Transverse colon (tissue), 4 donors: ENCODE data around the gene GABRR2.

Source experiments
- POLR2A ChIP-seq: fragments of 450-650 bp; IDR thresholded peaks from one replicate; pipeline ENCODE4 v1.6.1; 2016; ENCODE audit warnings: antibody characterized with exemption, mild to moderate bottlenecking, moderate library complexity
- POLR2AphosphoS5 ChIP-seq, 3 donors: sonication (generic); formaldehyde crosslinking; IDR thresholded peaks; one replicate each; pipeline ENCODE4 v1.6.1; 2016; ENCODE audit warnings: antibody characterized with exemption in 3 of 3
- TF ChIP-seq, protein P1 (sequence below), 5 experiments: fragments of 200-600 bp in 3 of 5; fragments of 450-650 bp in 2 of 5; sonication (generic) in 3 of 5; IDR thresholded peaks; 1 replicate in 2 of 5; 2 replicates in 3 of 5; pipeline ENCODE4 v1.5.1; 2016 to 2017; ENCODE audit warnings: antibody characterized with exemption in 5 of 5, inconsistent platforms in 3 of 5, mild to moderate bottlenecking in 2 of 5, moderate library complexity in 1 of 5

DNA sequence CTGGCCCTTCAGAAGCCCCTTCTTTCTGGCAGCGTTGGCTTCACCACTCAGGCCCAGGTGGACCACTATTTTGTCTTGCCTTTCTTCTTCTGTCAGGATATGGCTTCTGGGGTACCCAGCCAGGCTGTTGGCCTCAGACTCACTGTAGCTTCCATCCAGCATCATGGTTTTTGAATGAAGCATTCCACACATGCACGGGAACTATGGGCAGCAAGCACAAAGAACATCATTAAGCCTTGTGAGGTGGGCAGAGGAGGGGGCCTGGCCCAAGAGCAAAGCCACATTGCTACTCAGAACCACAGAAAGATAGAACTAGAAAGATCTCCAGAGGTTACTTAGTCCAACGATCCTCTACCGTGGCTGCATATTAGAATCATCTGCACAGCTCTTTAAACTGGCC is 57.3 kb downstream of the GABRR2 start:
- TF ChIP-seq, protein P1, sequence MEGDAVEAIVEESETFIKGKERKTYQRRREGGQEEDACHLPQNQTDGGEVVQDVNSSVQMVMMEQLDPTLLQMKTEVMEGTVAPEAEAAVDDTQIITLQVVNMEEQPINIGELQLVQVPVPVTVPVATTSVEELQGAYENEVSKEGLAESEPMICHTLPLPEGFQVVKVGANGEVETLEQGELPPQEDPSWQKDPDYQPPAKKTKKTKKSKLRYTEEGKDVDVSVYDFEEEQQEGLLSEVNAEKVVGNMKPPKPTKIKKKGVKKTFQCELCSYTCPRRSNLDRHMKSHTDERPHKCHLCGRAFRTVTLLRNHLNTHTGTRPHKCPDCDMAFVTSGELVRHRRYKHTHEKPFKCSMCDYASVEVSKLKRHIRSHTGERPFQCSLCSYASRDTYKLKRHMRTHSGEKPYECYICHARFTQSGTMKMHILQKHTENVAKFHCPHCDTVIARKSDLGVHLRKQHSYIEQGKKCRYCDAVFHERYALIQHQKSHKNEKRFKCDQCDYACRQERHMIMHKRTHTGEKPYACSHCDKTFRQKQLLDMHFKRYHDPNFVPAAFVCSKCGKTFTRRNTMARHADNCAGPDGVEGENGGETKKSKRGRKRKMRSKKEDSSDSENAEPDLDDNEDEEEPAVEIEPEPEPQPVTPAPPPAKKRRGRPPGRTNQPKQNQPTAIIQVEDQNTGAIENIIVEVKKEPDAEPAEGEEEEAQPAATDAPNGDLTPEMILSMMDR (IDR thresholded peaks at IDR 0.05): no peak
- TF ChIP-seq POLR2AphosphoS5 (IDR thresholded peaks at IDR 0.05) (no peak), POLR2A (no peak)
